Measurements from ENCODE around the gene PKIB.

PKIB gene

DNA sequence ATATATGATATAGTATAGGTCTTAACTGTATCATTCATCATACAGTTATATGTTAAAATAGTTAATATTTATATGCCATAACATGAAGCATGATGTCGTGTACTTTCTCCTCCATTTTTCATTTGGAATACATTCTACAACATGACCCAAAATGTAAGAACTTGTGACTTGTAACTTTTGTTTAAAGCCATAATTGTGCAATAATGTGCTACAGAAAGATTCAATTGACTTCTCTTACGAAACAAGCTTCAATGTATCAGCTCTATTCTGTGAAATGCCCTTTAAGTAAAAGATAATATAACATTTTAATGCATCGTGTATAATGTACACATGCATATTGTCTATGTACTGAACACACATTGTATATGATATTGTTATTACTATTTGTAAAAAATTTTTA is 92.6 kb downstream of the PKIB start:
- no peaks in the 10 kb centered on the region for H3K27me3 Mint-ChIP-seq
- no peak overlapping the region for H3K27ac Mint-ChIP-seq
- H3K4me3 Mint-ChIP-seq = no peak overlapping the region
- H3K9me3 Mint-ChIP-seq = no peaks in the 10 kb centered on the region
- no peaks in the 10 kb centered on the region for H3K36me3 Mint-ChIP-seq
- H3K4me1 Mint-ChIP-seq = no peaks in the 10 kb centered on the region

DNA sequence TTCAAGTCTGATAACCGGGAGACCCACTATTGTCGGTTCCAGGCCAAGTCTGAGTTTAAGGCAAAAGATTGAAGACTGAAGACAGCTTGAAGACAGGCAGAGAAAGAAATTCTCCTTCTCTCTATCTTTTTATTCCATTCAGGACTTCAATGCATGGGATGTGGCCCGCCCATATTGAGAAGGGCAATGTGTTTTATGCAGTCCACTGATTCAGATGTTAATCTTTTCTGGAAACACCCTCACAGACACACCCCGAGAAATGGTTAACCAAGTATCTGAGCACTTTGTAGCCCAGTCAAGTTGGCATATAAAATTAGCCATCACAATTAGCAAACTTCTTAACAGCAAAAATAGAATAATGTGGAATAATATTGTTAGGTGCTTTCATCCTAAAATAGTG is 93.9 kb downstream of the PKIB start:
- no peaks in the 10 kb centered on the region for H3K36me3 Mint-ChIP-seq
- no peaks in the 10 kb centered on the region for H3K4me1 Mint-ChIP-seq
- no peaks in the 10 kb centered on the region for H3K9me3 Mint-ChIP-seq
- no peaks in the 10 kb centered on the region for H3K27me3 Mint-ChIP-seq
- no peak overlapping the region for H3K4me3 Mint-ChIP-seq
- H3K27ac Mint-ChIP-seq = no peak overlapping the region

DNA sequence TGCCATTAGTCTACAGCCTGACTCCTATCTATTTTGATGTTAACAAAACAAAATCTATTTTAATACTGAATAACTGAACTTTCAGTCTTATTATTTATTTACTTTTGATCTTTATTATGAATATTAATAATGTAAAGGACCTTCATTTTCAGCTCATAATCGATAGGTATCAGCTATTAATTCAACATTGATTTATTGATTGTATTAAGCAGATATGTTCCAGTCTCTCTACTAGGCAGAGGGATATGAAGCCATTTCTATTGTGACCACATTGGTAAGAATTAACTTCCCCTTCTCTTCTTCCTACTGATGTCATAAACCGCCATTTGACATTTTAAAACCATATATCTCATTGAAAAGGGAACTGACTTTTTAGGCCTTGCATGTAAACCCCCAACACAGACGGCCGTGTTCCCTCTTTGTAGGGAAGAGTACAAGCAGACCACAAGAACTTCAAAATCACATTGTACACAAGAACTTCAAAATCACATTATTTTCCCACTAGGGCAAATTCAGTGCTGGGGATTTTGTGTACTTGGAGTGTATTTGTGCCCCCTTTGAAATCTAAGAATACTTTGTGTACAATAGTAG is 99.8 kb downstream of the PKIB start:
- Mint-ChIP-seq H3K36me3 (no peaks in the 10 kb centered on the region), H3K27me3 (no peaks in the 10 kb centered on the region), H3K27ac (no peak overlapping the region), H3K4me1 (no peaks in the 10 kb centered on the region), H3K4me3 (no peak overlapping the region), H3K9me3 (no peaks in the 10 kb centered on the region)

DNA sequence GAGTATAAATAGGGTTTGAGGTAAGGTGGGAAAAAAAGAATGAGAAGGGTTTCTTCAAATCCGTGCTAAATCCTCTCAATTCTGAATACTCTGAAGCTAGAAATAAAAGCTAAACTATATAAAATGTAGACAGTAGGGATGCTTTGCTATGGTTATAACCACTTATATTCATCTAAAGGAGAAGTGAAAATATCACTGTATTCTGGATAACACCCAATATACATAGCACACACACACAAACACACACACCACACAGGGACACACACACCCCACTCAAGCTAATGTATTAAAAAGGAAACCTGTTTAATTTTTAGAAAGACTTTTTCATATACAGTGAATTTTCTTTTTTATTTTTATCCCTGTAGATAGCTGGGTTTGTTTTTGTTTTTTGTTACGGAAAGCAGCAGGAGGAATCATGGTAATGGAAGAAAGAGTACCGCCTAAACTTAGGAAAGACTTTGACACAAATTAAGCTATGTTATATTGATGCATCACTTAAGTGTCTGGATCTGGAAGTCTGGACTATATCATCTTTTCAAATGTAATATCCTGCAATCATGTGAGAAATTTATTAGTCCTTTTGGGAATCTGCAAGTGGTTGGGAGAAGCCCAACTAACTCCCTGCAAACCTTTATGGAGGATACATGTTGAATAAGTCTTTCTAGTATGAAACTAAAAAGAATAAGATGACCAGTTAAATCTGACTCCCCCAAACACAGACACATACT is 100.9 kb downstream of the PKIB start:
- H3K4me1 Mint-ChIP-seq = no peaks in the 10 kb centered on the region
- H3K36me3 Mint-ChIP-seq = no peaks in the 10 kb centered on the region
- no peak overlapping the region for H3K27ac Mint-ChIP-seq
- no peak overlapping the region for H3K4me3 Mint-ChIP-seq
- H3K9me3 Mint-ChIP-seq = no peaks in the 10 kb centered on the region
- H3K27me3 Mint-ChIP-seq = no peaks in the 10 kb centered on the region

DNA sequence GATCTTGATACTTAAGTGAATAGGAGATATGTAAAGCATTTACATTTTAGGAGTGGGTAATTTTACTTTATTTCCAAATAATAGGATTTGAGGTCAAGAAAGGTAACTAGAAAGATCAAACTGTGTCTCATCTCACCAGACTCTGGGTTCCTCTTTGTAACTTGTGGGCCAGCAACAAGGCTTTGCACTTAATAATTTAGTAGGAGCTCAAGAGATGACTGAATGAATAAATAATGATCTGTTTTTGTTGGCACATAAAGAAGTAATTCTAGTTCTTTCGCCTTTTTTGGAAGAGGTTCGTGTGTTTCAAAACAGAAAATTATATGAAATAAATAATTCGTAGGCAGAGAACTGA is 101.9 kb downstream of the PKIB start:
- H3K9me3 Mint-ChIP-seq = no peaks in the 10 kb centered on the region
- H3K4me1 Mint-ChIP-seq = no peaks in the 10 kb centered on the region
- no peak overlapping the region for H3K4me3 Mint-ChIP-seq
- H3K27ac Mint-ChIP-seq = no peak overlapping the region
- no peaks in the 10 kb centered on the region for H3K27me3 Mint-ChIP-seq
- no peaks in the 10 kb centered on the region for H3K36me3 Mint-ChIP-seq

DNA sequence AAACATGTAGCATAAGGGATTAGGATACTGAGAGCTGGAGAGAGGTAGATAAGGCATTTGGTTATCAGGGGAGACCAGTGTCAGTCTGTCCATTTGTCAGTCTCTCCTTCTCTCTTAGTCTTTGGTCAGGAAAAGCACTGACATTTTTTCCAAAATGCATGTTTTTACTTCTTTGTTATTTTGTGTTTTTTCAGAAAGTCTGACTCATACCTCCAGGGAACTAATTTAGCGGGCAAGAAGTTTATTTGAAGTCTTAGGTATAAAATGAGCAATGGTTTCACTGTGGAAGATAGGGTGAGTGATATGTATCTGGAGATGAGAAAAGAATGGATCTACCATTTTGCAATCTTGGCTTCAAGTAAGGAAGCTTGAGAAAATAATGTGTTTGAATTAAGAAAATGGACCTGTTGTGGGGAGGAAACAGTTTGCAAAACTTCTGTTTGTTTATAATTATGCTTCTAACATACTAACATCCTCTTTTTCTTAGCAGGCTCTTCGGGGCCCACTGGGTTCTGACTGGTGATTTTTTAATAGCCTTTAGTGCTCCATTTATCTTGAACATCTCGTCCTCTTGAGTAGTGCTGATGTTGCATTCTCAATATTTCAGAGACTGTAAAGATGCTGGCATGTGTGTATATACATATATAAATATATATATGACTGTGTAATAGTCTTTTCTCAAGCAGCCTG is 102.4 kb downstream of the PKIB start:
- Mint-ChIP-seq H3K27me3 (no peaks in the 10 kb centered on the region), H3K36me3 (no peaks in the 10 kb centered on the region), H3K4me3 (no peak overlapping the region), H3K4me1 (no peaks in the 10 kb centered on the region), H3K9me3 (no peaks in the 10 kb centered on the region), H3K27ac (no peak overlapping the region)

DNA sequence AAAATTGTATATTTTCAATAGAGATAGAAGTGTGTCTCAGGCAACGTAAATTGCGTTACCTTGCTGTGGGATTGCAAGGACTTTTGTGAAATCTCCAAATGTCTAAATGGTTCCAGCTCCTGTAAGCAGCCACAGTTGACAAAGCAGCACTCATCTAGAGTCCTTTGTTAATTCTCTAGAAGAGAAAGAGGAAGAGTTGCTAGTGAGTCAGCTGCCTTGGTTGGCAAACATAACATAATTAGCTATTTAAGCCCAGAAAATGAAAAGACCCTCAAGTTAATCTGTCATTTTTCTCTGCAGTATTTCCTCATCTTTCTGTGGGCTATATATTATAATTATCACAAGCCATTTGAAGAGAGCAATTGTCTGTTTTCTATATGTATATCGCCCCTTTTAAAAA is 102.9 kb downstream of the PKIB start:
- H3K36me3 Mint-ChIP-seq = no peaks in the 10 kb centered on the region
- H3K27ac Mint-ChIP-seq = no peak overlapping the region
- no peaks in the 10 kb centered on the region for H3K27me3 Mint-ChIP-seq
- H3K4me1 Mint-ChIP-seq = no peaks in the 10 kb centered on the region
- H3K4me3 Mint-ChIP-seq = no peak overlapping the region
- H3K9me3 Mint-ChIP-seq = no peaks in the 10 kb centered on the region

DNA sequence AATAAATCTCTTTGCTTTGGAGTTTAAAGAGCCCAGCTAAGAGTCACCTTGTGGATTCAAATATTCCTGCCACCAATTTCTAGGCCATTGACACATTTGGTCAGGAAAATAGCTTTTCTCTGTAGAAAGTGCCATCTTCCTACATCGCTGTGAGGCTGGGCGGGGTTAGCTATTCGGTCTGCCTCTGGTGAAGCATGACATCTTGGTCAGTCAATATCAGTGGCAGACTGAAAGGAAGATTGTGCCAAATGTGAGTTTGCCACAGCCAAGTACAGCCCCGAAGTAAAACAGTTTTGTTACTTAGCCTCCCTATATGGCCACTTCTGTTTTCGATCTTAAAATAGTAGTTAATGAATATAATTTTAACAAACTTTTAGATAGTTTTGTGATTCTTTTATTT is 103.9 kb downstream of the PKIB start:
- Mint-ChIP-seq H3K4me3 (no peak overlapping the region), H3K27me3 (no peaks in the 10 kb centered on the region), H3K9me3 (no peaks in the 10 kb centered on the region), H3K36me3 (no peaks in the 10 kb centered on the region), H3K4me1 (no peaks in the 10 kb centered on the region), H3K27ac (no peak overlapping the region)

DNA sequence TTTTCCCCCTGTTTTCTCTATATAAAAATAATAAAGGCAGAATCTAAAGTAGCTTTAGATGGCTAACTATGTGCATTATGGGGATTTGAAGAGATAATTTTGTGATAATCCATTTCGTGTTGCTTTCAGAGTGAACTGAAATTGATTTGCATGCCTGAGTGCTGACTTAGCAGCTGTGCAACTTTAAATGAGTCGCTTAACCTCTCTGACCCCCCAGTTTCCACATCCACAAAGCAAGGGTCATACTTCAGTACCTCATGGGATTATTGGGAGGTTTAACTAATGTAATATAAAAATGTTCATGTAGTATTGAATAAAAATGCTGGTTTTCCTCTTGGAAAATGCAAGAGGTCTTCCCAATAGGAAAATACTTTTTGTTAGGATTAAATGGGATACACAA is 105.5 kb downstream of the PKIB start:
- H3K36me3 Mint-ChIP-seq = no peaks in the 10 kb centered on the region
- no peaks in the 10 kb centered on the region for H3K9me3 Mint-ChIP-seq
- no peak overlapping the region for H3K4me3 Mint-ChIP-seq
- H3K27me3 Mint-ChIP-seq = no peaks in the 10 kb centered on the region
- no peaks in the 10 kb centered on the region for H3K4me1 Mint-ChIP-seq
- H3K27ac Mint-ChIP-seq = no peak overlapping the region

DNA sequence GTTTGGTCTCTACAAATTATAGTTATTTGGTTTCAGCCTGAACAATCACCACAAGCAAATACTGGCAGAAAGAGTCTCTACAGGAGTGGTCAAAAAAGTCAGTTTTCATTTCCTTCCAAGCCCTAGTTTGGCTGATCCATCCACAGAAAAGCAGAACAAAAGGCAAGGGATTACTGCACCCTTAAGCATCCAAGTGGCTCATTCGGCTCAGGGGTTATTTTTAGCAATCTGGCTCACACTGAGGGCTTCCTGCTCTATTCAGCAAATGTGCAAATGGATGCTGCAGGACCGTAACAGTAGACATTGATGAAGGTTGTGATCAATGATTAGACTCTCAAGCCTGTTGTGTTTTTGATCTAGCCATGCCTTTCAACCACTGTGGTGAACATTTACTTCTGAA is 107.1 kb downstream of the PKIB start:
- no peaks in the 10 kb centered on the region for H3K36me3 Mint-ChIP-seq
- H3K4me1 Mint-ChIP-seq = no peaks in the 10 kb centered on the region
- H3K27ac Mint-ChIP-seq = no peak overlapping the region
- H3K27me3 Mint-ChIP-seq = no peaks in the 10 kb centered on the region
- H3K9me3 Mint-ChIP-seq = no peaks in the 10 kb centered on the region
- H3K4me3 Mint-ChIP-seq = no peak overlapping the region

DNA sequence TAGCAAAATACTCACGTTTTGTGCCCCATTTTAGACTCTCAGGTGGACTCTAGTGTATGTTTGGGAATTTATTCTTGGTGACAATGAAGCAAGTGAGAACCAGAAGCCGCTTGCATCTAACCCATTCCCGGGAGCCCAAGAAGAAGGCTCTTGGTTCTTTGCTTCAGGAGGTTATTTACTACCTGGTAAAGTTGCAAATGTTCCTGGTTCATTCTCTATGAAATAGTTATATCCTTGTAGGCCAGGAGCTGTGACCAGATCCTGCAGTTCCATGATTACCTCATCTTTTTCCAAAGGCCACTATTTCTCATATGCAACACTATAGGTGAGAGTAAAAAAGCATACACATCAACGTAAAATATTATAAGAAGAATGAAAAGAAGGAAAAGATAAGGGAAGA is 108.4 kb downstream of the PKIB start:
- H3K27me3 Mint-ChIP-seq = no peaks in the 10 kb centered on the region
- H3K36me3 Mint-ChIP-seq = no peaks in the 10 kb centered on the region
- H3K27ac Mint-ChIP-seq = no peak overlapping the region
- no peaks in the 10 kb centered on the region for H3K4me1 Mint-ChIP-seq
- H3K4me3 Mint-ChIP-seq = no peak overlapping the region
- H3K9me3 Mint-ChIP-seq = no peaks in the 10 kb centered on the region

DNA sequence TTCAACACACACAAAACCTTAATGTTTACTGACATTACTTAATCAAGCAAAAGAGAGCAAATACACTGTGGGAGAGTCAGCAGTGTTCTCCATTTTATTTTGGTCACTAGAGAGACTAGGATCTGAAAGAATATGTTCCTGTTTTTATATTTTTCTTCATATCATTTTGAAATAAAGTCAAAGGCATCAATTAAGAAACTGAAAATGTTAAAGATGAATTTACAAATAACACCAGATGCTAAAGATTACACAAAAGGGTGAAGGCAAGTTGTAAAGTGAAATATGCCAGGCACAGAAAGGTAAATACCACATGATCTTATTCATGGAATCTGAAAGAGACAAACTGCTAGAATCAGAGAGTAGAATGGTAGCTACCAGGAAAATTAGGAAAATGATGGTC is 109.0 kb downstream of the PKIB start:
- Mint-ChIP-seq H3K4me1 (no peaks in the 10 kb centered on the region), H3K9me3 (no peaks in the 10 kb centered on the region), H3K27me3 (no peaks in the 10 kb centered on the region), H3K27ac (no peak overlapping the region), H3K4me3 (no peak overlapping the region), H3K36me3 (no peaks in the 10 kb centered on the region)

DNA sequence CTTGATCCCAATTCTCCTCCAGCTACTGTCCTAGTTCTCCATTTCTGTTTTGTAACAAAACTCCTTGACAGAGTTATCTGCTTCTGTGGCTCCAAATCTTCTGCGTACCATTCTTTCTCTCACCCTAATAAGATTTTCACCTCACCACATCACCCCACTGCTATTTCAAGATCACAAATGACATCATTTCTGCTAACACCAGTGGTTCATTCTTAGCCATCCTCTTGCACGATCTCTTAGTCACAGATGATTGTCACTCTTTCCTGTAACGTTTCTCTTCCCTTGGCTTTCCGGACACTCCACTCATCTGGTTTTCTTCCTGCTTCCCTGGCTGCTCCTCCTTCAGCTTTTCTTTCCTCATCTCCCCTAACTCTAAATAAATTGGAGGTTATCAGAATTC is 112.5 kb downstream of the PKIB start:
- Mint-ChIP-seq H3K27me3 (peaks cover 1% of the 10 kb centered on the region), H3K36me3 (no peaks in the 10 kb centered on the region), H3K9me3 (no peaks in the 10 kb centered on the region), H3K4me1 (no peaks in the 10 kb centered on the region), H3K4me3 (no peak overlapping the region), H3K27ac (no peak overlapping the region)

DNA sequence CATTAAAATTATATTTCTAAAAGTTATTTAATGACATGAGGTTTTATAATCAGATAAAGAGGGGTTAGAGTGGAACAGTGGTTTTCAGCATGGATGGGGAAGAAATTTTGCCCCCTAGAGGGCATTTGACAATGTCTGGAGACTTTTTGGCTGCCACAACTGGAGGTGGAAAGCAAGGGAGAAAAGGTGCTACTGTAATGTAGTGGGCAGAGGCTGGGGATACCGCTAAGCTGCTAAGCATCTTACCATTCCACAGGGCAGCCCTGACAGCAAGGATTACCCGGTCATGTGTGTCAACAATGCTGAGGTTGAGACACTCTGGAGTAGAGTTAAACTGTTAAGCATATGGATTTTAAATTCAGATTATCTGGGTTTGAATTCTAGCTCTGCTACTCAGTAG is 116.4 kb downstream of the PKIB start:
- H3K4me1 Mint-ChIP-seq = no peaks in the 10 kb centered on the region
- H3K27ac Mint-ChIP-seq = no peak overlapping the region
- no peak overlapping the region for H3K4me3 Mint-ChIP-seq
- H3K36me3 Mint-ChIP-seq = no peaks in the 10 kb centered on the region
- no peaks in the 10 kb centered on the region for H3K9me3 Mint-ChIP-seq
- H3K27me3 Mint-ChIP-seq = peaks cover 6% of the 10 kb centered on the region

DNA sequence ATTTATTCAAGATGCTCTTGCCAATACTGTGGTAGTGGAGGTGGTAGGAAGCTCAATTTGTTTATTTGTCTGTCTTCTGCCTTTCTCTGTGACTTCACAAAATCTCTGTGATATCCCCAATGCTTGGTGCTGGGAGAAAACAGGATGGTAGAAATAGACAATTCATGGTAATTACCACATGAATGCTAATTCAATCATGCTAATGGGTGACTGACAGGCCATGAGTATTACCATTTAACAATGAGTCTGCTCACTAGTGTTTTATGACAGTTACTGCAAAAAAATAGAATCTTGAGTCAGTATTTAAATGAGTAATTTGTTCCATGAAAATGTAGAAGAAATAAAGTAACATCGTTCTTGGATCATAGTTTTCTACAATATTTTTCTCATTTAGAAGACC is 117.0 kb downstream of the PKIB start:
- peaks cover 6% of the 10 kb centered on the region for H3K27me3 Mint-ChIP-seq
- no peaks in the 10 kb centered on the region for H3K36me3 Mint-ChIP-seq
- H3K9me3 Mint-ChIP-seq = no peaks in the 10 kb centered on the region
- no peak overlapping the region for H3K4me3 Mint-ChIP-seq
- no peaks in the 10 kb centered on the region for H3K4me1 Mint-ChIP-seq
- no peak overlapping the region for H3K27ac Mint-ChIP-seq

DNA sequence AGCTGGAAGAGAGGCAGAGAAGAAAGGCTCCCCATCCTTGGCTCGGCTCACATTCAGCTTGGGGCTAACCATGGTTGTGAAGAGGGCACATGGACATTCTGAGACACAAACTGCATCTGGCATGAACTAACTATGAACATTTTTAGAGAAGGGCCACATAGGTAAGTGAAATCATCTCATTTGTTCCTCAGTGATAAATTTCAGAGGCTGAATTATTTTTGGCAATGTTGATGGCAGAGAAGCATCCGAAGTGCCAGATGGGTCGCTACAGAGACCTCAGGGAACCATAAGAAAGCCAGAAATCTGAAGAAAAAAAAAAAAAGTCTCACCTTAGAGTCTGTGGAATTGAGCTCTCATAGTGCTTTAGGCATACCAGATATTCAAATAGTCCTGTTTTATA is 120.1 kb downstream of the PKIB start:
- Mint-ChIP-seq H3K4me1 (no peaks in the 10 kb centered on the region), H3K36me3 (no peaks in the 10 kb centered on the region), H3K4me3 (no peak overlapping the region), H3K27me3 (peaks cover 6% of the 10 kb centered on the region), H3K9me3 (no peaks in the 10 kb centered on the region), H3K27ac (no peak overlapping the region)

Measured in activated naive CD4-positive, alpha-beta T cell treated with anti-CD3 and anti-CD28 coated beads, Interleukin-2, amount 50 U/mL, for 24 hours (primary cell).